ENCODE data around the gene EHMT1. TPM values are rescaled to one million over a fixed set of nuclear protein-coding genes. Genes with fewer than 3 reads are reported as not detected.

The EHMT1 gene
- total and polyA plus RNA-seq, 10 of the 15 experiments (the other 5 are each of a cell fraction or from before 2014, with no cell fraction given), result 2.9 to 100 (median 48.1) TPM

- ChIA-PET POLR2A (interaction anchor here (0.5 kb wide), 1 partner anchor 8 kb away, joined by 4 read pairs; no protein-coding TSS in a partner anchor), RAD21 (ENCODE audit: unreplicated experiment) (no interaction called here), CTCF (no interaction called here), SMC1A (ENCODE audit: uncharacterized antibody, unreplicated experiment) (interaction anchor here (0.6 kb wide), 1 partner anchor 25 kb away, joined by 3 read pairs; no protein-coding TSS in a partner anchor)
- no peak overlapping the region for H3K9ac ChIP-seq (ENCODE audit: control insufficient read depth, insufficient read depth, low read length)
- peaks cover 8% of the 10 kb centered on the region for H3K9me3 ChIP-seq (replicated peaks; ENCODE audit: control insufficient read depth, insufficient read depth, low read length)
- DNase-seq (ENCODE audit: low read depth, low spot score) (no peak), ATAC-seq (no peak), FAIRE-seq (no peak)
- WGBS (ENCODE audit: insufficient coverage, insufficient replicate concordance, low lambda C conversion rate, missing lambda C conversion rate), result 88% methylated on average over 14 of the region's 14 CpGs
- intact Hi-C loops (cut with micrococcal nuclease; ENCODE audit: unreplicated experiment), result no loop called here
- TF ChIP-seq ZNF24 (IDR thresholded peaks at IDR 0.05) (no peak), TCF7 (IDR thresholded peaks at IDR 0.05; ENCODE audit: borderline replicate concordance) (no peak), PRDM15 (CRISPR knock-in tag; IDR thresholded peaks at IDR 0.05) (no peak), FOXK2 (IDR thresholded peaks at IDR 0.05) (no peak), SKIL (IDR thresholded peaks at IDR 0.05; ENCODE audit: low read depth, poor library complexity, severe bottlenecking) (no peak), ZNF687 (IDR thresholded peaks at IDR 0.05) (no peak)
- H3K27ac ChIP-seq (ENCODE audit: control insufficient read depth, insufficient read depth), result no peak overlapping the region
- peaks cover 7 to 9% of the 10 kb centered on the region in 2 experiments; a peak in 3 of 4 replicates for H3K36me3 ChIP-seq (ENCODE audit: control insufficient read depth in 2 of 2, insufficient read depth in 2 of 2, low read length in 1 of 2)
- no TSS peak for BruUV-seq (replicated peaks)
- H3K4me3 ChIP-seq, result no peak overlapping the region
- H3K79me2 ChIP-seq (ENCODE audit: control insufficient read depth, insufficient read depth, low read length), result peaks cover 37% of the 10 kb centered on the region
- H3K4me2 ChIP-seq (ENCODE audit: control insufficient read depth, insufficient read depth), result no peak overlapping the region
- no peak overlapping the region for H2AFZ ChIP-seq (ENCODE audit: control insufficient read depth, low read depth, low read length)
- H3K27me3 ChIP-seq (replicated peaks in 1 of 2; ENCODE audit: control insufficient read depth in 2 of 2, insufficient read depth in 2 of 2, low read length in 1 of 2), result no peaks in the 10 kb centered on the region
- in situ Hi-C loops (cut with MboI), result no loop called here
- no peaks in the 10 kb centered on the region for H4K20me1 ChIP-seq (ENCODE audit: control insufficient read depth, insufficient read depth)
- peaks cover 15% of the 10 kb centered on the region for H3K4me1 ChIP-seq (ENCODE audit: control insufficient read depth, insufficient read depth, low read length)
Observed at GRCh38 chr9:137709411-137710101, 90.8 kb downstream of the EHMT1 start.

All from GM12878 (cell line).